ENCODE measurements around the gene ATP6V1B1.

Gene ATP6V1B1

GRCh38 chr2:70985283-70985688, 49.6 kb downstream of the ATP6V1B1 start:
- Histone ChIP-seq H3K4me3 (ENCODE audit: low read length) (no peak overlapping the region), H3F3A (ENCODE audit: control insufficient read depth, insufficient read depth) (no peaks in the 10 kb centered on the region), H3K4me1 (ENCODE audit: control insufficient read depth, low read length) (peaks cover 15% of the 10 kb centered on the region), H4K20me1 (ENCODE audit: control insufficient read depth, insufficient read depth, low read depth, low read length) (no peaks in the 10 kb centered on the region), H3K9me2 (replicated peaks; ENCODE audit: control insufficient read depth, low read length) (no peaks in the 10 kb centered on the region), H3K36me3 (ENCODE audit: control insufficient read depth, low read length) (peaks cover 54% of the 10 kb centered on the region), H3K79me2 (ENCODE audit: control insufficient read depth, low read length) (no peaks in the 10 kb centered on the region), H3K27ac (ENCODE audit: low read depth, low read length) (no peak overlapping the region), H3K4me2 (ENCODE audit: low read length) (no peak overlapping the region), H3K9me3 (ENCODE audit: control insufficient read depth, insufficient read depth, low read length) (no peaks in the 10 kb centered on the region), H3K27me3 (ENCODE audit: control insufficient read depth, low read length) (no peaks in the 10 kb centered on the region)
- TF ChIP-seq, protein P1, sequence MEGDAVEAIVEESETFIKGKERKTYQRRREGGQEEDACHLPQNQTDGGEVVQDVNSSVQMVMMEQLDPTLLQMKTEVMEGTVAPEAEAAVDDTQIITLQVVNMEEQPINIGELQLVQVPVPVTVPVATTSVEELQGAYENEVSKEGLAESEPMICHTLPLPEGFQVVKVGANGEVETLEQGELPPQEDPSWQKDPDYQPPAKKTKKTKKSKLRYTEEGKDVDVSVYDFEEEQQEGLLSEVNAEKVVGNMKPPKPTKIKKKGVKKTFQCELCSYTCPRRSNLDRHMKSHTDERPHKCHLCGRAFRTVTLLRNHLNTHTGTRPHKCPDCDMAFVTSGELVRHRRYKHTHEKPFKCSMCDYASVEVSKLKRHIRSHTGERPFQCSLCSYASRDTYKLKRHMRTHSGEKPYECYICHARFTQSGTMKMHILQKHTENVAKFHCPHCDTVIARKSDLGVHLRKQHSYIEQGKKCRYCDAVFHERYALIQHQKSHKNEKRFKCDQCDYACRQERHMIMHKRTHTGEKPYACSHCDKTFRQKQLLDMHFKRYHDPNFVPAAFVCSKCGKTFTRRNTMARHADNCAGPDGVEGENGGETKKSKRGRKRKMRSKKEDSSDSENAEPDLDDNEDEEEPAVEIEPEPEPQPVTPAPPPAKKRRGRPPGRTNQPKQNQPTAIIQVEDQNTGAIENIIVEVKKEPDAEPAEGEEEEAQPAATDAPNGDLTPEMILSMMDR (IDR thresholded peaks at IDR 0.05; ENCODE audit: low read depth, low read length, poor library complexity, severe bottlenecking), result no peak
- no peak for TF ChIP-seq EZH2phosphoT487 (IDR thresholded peaks at IDR 0.05; ENCODE audit: borderline replicate concordance, low read length)

- H3K79me2 ChIP-seq (ENCODE audit: control insufficient read depth, low read length), result no peaks in the 10 kb centered on the region; the same call in 1 of the 2 replicates
- no peak overlapping the region for H3K27ac ChIP-seq (ENCODE audit: low read depth, low read length)
- TF ChIP-seq EZH2phosphoT487 (IDR thresholded peaks at IDR 0.05; ENCODE audit: borderline replicate concordance, low read length), result no peak
- TF ChIP-seq, protein P1 (IDR thresholded peaks at IDR 0.05; ENCODE audit: low read depth, low read length, poor library complexity, severe bottlenecking), result no peak
- peaks cover 59% of the 10 kb centered on the region for H3K36me3 ChIP-seq (ENCODE audit: control insufficient read depth, low read length)
- H3K27me3 ChIP-seq (ENCODE audit: control insufficient read depth, low read length), result no peaks in the 10 kb centered on the region
- no peak overlapping the region for H3K4me3 ChIP-seq (ENCODE audit: low read length)
- H3K4me1 ChIP-seq (ENCODE audit: control insufficient read depth, low read length), result peaks cover 15% of the 10 kb centered on the region
- no peaks in the 10 kb centered on the region for H3K9me2 ChIP-seq (replicated peaks; ENCODE audit: control insufficient read depth, low read length)
- no peaks in the 10 kb centered on the region for H4K20me1 ChIP-seq (ENCODE audit: control insufficient read depth, insufficient read depth, low read depth, low read length)
- H3K4me2 ChIP-seq (ENCODE audit: low read length), result no peak overlapping the region
- no peaks in the 10 kb centered on the region for H3F3A ChIP-seq (ENCODE audit: control insufficient read depth, insufficient read depth)
- H3K9me3 ChIP-seq (ENCODE audit: control insufficient read depth, insufficient read depth, low read length), result no peaks in the 10 kb centered on the region
Observed at GRCh38 chr2:70985956-70986355, 50.3 kb downstream of the ATP6V1B1 start.

DNA sequence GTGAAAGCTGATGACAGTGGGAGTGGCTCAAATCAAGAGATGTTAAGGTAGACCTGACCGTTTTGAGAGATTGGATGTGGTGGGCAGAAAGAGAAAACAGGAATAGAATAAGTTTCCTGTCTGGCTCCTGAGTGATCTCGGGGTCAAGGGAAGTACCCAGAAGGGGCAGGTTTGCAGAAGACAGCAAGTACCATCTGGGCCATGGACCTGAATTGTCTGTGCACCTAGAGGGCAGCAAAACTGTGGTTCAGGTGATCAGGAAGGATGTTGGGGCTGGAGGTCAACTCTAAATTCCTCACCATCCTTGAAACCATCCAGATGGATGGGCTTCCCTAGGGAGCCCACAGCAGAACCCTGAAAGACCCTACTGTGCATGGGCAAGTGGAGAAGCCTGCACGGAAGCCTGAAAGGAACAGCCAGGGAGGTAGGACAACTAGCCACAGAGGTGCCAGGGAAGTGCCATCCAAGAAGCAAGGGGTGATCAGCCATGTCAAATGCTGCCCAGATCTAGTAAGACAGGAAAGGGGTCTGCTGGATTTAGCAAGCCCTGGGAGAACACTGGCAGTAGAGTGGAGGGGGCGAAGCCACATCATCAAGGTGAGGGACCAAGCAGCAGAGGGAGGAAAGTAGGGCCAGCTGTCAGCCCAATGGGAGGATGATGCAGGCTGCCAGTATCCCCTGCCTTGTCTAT, 50.9 kb downstream of the ATP6V1B1 start:
- Histone ChIP-seq H3F3A (ENCODE audit: control insufficient read depth, insufficient read depth) (no peaks in the 10 kb centered on the region), H3K9me3 (ENCODE audit: control insufficient read depth, insufficient read depth, low read length) (no peaks in the 10 kb centered on the region), H3K27ac (ENCODE audit: low read depth, low read length) (no peak overlapping the region), H3K36me3 (ENCODE audit: control insufficient read depth, low read length) (peaks cover 66% of the 10 kb centered on the region), H3K4me1 (ENCODE audit: control insufficient read depth, low read length) (peaks cover 15% of the 10 kb centered on the region), H3K9me2 (replicated peaks; ENCODE audit: control insufficient read depth, low read length) (no peaks in the 10 kb centered on the region), H3K79me2 (ENCODE audit: control insufficient read depth, low read length) (peaks cover 6% of the 10 kb centered on the region), H3K27me3 (ENCODE audit: control insufficient read depth, low read length) (no peaks in the 10 kb centered on the region), H3K4me2 (ENCODE audit: low read length) (no peak overlapping the region), H4K20me1 (ENCODE audit: control insufficient read depth, insufficient read depth, low read depth, low read length) (no peaks in the 10 kb centered on the region), H3K4me3 (ENCODE audit: low read length) (no peak overlapping the region)
- TF ChIP-seq EZH2phosphoT487 (IDR thresholded peaks at IDR 0.05; ENCODE audit: borderline replicate concordance, low read length), result no peak
- TF ChIP-seq, protein P1 (IDR thresholded peaks at IDR 0.05; ENCODE audit: low read depth, low read length, poor library complexity, severe bottlenecking), result no peak

Measured in DOHH2 (cell line).